ENCODE data around the gene MON1A. TPM values are rescaled to one million over a fixed set of nuclear protein-coding genes. Genes with fewer than 3 reads are reported as not detected.
A peak's percentile ranks its signal among the peaks of the same experiment; 100 is the strongest.

The MON1A gene
- polyA plus RNA-seq, 3 donors, result 7.0 to 10.5 (median 7.3) TPM

GRCh38 chr3:49869525-49870126 lies 60.0 kb downstream of the MON1A start, which contains the start of gene CAMKV:
TSS of gene CAMKV (minus strand) at chr3:49869906. CDS start at chr3:49862388, 7,518 bp downstream.
- DNase-seq (ENCODE audit: extremely low read depth in 1 of 11, low read depth in 9 of 11, low spot score in 4 of 11), result no peak

- DNase-seq (ENCODE audit: extremely low read depth in 1 of 11, low read depth in 9 of 11, low spot score in 4 of 11), result no peak
Observed at GRCh38 chr3:49868862-49869466, 60.6 kb downstream of the MON1A start.

GRCh38 chr3:49867871-49868321 lies 61.7 kb downstream of the MON1A start:
- peak in 8 of 11 donors; percentile 33 to 61 (median 45) for DNase-seq (ENCODE audit: extremely low read depth in 1 of 11, low read depth in 9 of 11, low spot score in 4 of 11)

GRCh38 chr3:49867400-49867799 lies 62.2 kb downstream of the MON1A start:
- no peak for DNase-seq (ENCODE audit: extremely low read depth in 1 of 11, low read depth in 9 of 11, low spot score in 4 of 11)

GRCh38 chr3:49865198-49865784 lies 64.3 kb downstream of the MON1A start:
- no peak for DNase-seq (ENCODE audit: extremely low read depth in 1 of 11, low read depth in 9 of 11, low spot score in 4 of 11)

- DNase-seq (ENCODE audit: extremely low read depth in 1 of 11, low read depth in 9 of 11, low spot score in 4 of 11), result no peak
Observed at GRCh38 chr3:49864505-49864904, 65.1 kb downstream of the MON1A start.

- DNase-seq (ENCODE audit: extremely low read depth in 1 of 11, low read depth in 9 of 11, low spot score in 4 of 11), result no peak
Observed at GRCh38 chr3:49859576-49860305, 69.9 kb downstream of the MON1A start.

Other genes starting within 250 kb of the MON1A start
- 100 to 1,000 TPM in 2 of 3 donors, 10 to 100 TPM in 1; 99.1 to 242 (median 199) TPM for gene MST1, start 240.3 kb downstream of the MON1A start, polyA plus RNA-seq (ENCODE audit: insufficient read length in 3 of 3)
- gene RNF123, start 240.3 kb downstream of the MON1A start, polyA plus RNA-seq (ENCODE audit: insufficient read length in 3 of 3), result 10 to 100 TPM; 33.9 to 42.2 (median 38.8) TPM
- gene AMIGO3, start 210.1 kb downstream of the MON1A start, polyA plus RNA-seq (ENCODE audit: insufficient read length in 3 of 3), result 1 to 10 TPM; 1.4 to 2.2 (median 1.8) TPM
- 10 to 100 TPM; 13.2 to 17.6 (median 17.3) TPM for gene GMPPB, start 205.9 kb downstream of the MON1A start, polyA plus RNA-seq (ENCODE audit: insufficient read length in 3 of 3)
- gene IP6K1, start 143.3 kb downstream of the MON1A start, polyA plus RNA-seq (ENCODE audit: insufficient read length in 3 of 3), result 10 to 100 TPM; 50.6 to 55.8 (median 51.2) TPM
- gene CDHR4, start 129.9 kb downstream of the MON1A start, polyA plus RNA-seq (ENCODE audit: insufficient read length in 3 of 3), result under 1 TPM in 1 of 3 donors, not detected in 2; 0.15 TPM
- gene INKA1, start 126.5 kb downstream of the MON1A start, polyA plus RNA-seq (ENCODE audit: insufficient read length in 3 of 3), result 10 to 100 TPM in 1 of 3 donors, 1 to 10 TPM in 2; 9.6 to 16.9 (median 10.0) TPM
- 10 to 100 TPM; 31.8 to 50.9 (median 36.5) TPM for gene UBA7, start 115.9 kb downstream of the MON1A start, polyA plus RNA-seq (ENCODE audit: insufficient read length in 3 of 3)
- gene TRAIP, start 73.2 kb downstream of the MON1A start, polyA plus RNA-seq (ENCODE audit: insufficient read length in 3 of 3), result 10 to 100 TPM in 1 of 3 donors, 1 to 10 TPM in 2; 9.4 to 12.8 (median 9.8) TPM
- under 1 TPM; 0.16 to 0.18 (median 0.17) TPM for gene CAMKV, start 59.9 kb downstream of the MON1A start, polyA plus RNA-seq (ENCODE audit: insufficient read length in 3 of 3)
- gene MST1R, start 25.9 kb downstream of the MON1A start, polyA plus RNA-seq (ENCODE audit: insufficient read length in 3 of 3), result 1 to 10 TPM; 1.3 to 1.7 (median 1.5) TPM
- gene RBM6, start 10.3 kb upstream of the MON1A start, polyA plus RNA-seq (ENCODE audit: insufficient read length in 3 of 3), result 100 to 1,000 TPM; 119 to 192 (median 135) TPM
- 100 to 1,000 TPM; 260 to 395 (median 268) TPM for gene RBM5, start 159.1 kb upstream of the MON1A start, polyA plus RNA-seq (ENCODE audit: insufficient read length in 3 of 3)
- gene SEMA3F, start 225.5 kb upstream of the MON1A start, polyA plus RNA-seq (ENCODE audit: insufficient read length in 3 of 3), result 10 to 100 TPM; 57.6 to 81.6 (median 63.1) TPM

All from renal cortex interstitium (tissue), 11 donors.